DND-41 (cell line): ENCODE results near the gene ATXN7L1.

Experiments used
- CTCF ChIP-seq: IDR thresholded peaks from 2 replicates; pipeline ENCODE4 v1.5.1; 2012; ENCODE audit warnings: borderline replicate concordance, low read length, moderate library complexity, mild to moderate bottlenecking; ENCODE audit not compliant: poor library complexity, severe bottlenecking; ENCODE audit errors: extremely low read depth
- EZH2 ChIP-seq: IDR thresholded peaks from 3 replicates; pipeline ENCODE4 v1.6.1; 2012; ENCODE audit warnings: borderline replicate concordance, low read depth, mild to moderate bottlenecking, moderate library complexity, low read length, inconsistent platforms; ENCODE audit not compliant: severe bottlenecking

GRCh38 chr7:105896407-105896911 is 20.1 kb upstream of the ATXN7L1 start:
- TF ChIP-seq CTCF (no peak), EZH2 (no peak)
